Right lobe of liver (tissue), 6 donors: ENCODE measurements around the gene APH1B. TPM values are rescaled to one million over a fixed set of nuclear protein-coding genes. Genes with fewer than 3 reads are reported as not detected.

Experiments used
- ATAC-seq, 4 donors: fragments of 200-7000 bp; cut with Tn5 transposase; one replicate each; pipeline ENCODE4 v1.9.1; 2020; ENCODE audit warnings: mild to moderate bottlenecking in 4 of 4, moderate library complexity in 4 of 4
- DNase-seq, 3 donors: peaks; one replicate each; pipeline ENCODE4 v3.0.0-alpha.2; 2020
- H3K27ac ChIP-seq, 3 donors: fragments of 200-600 bp; one replicate each; pipeline ENCODE4 v1.8.0; 2022
- H3K27me3 ChIP-seq, 2 donors: fragments of 200-600 bp; one replicate each; pipeline ENCODE4 v1.8.0; 2022
- H3K36me3 ChIP-seq, 4 donors: fragments of 200-600 bp; sonication (generic) in 1 of 4; one replicate each; pipeline versions ENCODE4 v1.5.1 to v1.8.0; 2017 to 2022; ENCODE audit warnings: control low read depth in 1 of 4
- H3K4me1 ChIP-seq, 4 donors: fragments of 200-600 bp; sonication (generic) in 1 of 4; one replicate each; pipeline versions ENCODE4 v1.5.1 to v1.8.0; 2017 to 2022; ENCODE audit warnings: control low read depth in 1 of 4
- H3K4me3 ChIP-seq, 3 donors: fragments of 200-600 bp; one replicate each; pipeline ENCODE4 v1.8.0; 2022
- H3K9me3 ChIP-seq, 4 donors: fragments of 200-600 bp; sonication (generic) in 1 of 4; one replicate each; pipeline versions ENCODE4 v1.5.1 to v1.8.0; 2017 to 2022; ENCODE audit warnings: control low read depth in 1 of 4
- POLR2A ChIP-seq: fragments of 450-650 bp; IDR thresholded peaks from one replicate; pipeline ENCODE4 v1.6.1; 2017; ENCODE audit warnings: antibody characterized with exemption, mild to moderate bottlenecking
- WGBS: methylation state at CpG from one replicate; pipeline ENCODE4 v1.1.6; 2018; ENCODE audit warnings: low coverage, low lambda C conversion rate; ENCODE audit not compliant: insufficient coverage; ENCODE audit errors: missing lambda C conversion rate; 5-methylcytosine and 5-hydroxymethylcytosine counted together
- intact Hi-C, 2 donors: fragments of 100-400 bp; cut with DNase I; formaldehyde crosslinking; loops; one replicate each; pipeline versions ENCODE4 v1.11.2 to v1.14.1; 2022
- total RNA-seq, 6 experiments: library from RNA; depleted of rRNA in 2 of 6; stranded (reverse); fragments of >200 nt in 2 of 6; fragmentation: NEBNext Ultra II Directional in 3 of 6; extraction: Animal tissue kit (Norgen Biotek cat#: 25700) in 3 of 6; gene quantifications; one replicate each; pipeline versions ENCODE4 v1.1.0 to v1.2.4, GENCODE V29; 2016 to 2023
- TF ChIP-seq, protein P1 (sequence below), 4 donors: fragments of 200-600 bp in 3 of 4; fragments of 450-650 bp in 1 of 4; IDR thresholded peaks; one replicate each; pipeline versions ENCODE4 v1.5.1 to v1.8.0; 2016 to 2022; ENCODE audit warnings: antibody characterized with exemption in 4 of 4, mild to moderate bottlenecking in 2 of 4
- donor health status: DM: no; HTN: yes; CAD: no.
- donor health status: DM: no; HTN: no; CAD: no.
- donor health status: DM: no; HTN: no; CAD: no.
- donor health status: DM: no; HTN: yes; CAD: no.
- donor health status: DM: no; HTN: yes; CAD: no.

The APH1B gene
- total RNA-seq, 6 experiments from 2014 or later: 2.2 to 7.4 (median 4.7) TPM

DNA sequence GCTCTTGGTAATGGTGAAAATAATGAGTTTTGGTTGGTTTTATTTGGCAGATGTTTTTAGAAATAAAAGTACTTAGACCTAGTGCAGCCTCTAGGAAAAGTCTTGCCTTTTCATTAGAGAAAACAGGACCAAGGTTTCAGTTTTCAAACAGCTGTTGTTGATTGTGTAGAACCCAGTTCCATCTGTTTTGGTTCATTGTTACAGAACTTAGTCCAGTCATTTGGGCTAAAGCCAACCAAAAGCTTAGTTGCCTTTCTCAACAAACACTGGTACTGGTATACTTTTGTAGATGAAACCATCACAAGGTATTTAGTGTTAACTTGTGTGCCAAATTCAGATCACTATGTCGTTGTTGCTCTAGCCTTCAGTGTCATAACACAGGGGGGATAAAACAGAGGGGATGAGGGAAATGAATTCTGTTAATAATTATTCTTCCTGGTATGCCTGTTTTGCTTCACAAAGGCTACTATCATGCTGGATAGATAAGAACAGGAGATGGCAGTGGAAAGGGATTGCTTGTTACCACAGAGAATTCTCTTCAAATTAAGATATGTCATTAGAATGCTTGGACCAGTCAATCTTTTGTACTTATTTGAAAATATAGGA, 12.6 kb upstream of the APH1B start:
- 43% methylated on average over 1 of the region's 1 CpG for WGBS
- intact Hi-C loops: no loop called here
- no peak overlapping the region for H3K27ac ChIP-seq
- peaks cover 0 to 4% (median 1%) of the 10 kb centered on the region in 4 donors for H3K36me3 ChIP-seq
- no peak for DNase-seq
- no peak for TF ChIP-seq POLR2A
- TF ChIP-seq, protein P1, sequence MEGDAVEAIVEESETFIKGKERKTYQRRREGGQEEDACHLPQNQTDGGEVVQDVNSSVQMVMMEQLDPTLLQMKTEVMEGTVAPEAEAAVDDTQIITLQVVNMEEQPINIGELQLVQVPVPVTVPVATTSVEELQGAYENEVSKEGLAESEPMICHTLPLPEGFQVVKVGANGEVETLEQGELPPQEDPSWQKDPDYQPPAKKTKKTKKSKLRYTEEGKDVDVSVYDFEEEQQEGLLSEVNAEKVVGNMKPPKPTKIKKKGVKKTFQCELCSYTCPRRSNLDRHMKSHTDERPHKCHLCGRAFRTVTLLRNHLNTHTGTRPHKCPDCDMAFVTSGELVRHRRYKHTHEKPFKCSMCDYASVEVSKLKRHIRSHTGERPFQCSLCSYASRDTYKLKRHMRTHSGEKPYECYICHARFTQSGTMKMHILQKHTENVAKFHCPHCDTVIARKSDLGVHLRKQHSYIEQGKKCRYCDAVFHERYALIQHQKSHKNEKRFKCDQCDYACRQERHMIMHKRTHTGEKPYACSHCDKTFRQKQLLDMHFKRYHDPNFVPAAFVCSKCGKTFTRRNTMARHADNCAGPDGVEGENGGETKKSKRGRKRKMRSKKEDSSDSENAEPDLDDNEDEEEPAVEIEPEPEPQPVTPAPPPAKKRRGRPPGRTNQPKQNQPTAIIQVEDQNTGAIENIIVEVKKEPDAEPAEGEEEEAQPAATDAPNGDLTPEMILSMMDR (IDR thresholded peaks at IDR 0.05): no peak
- H3K9me3 ChIP-seq: no peaks in the 10 kb centered on the region
- ATAC-seq: peak in 2 of 4 donors; percentile 21 to 41
- no peaks in the 10 kb centered on the region for H3K27me3 ChIP-seq
- H3K4me3 ChIP-seq: no peak overlapping the region
- H3K4me1 ChIP-seq: no peaks in the 10 kb centered on the region

DNA sequence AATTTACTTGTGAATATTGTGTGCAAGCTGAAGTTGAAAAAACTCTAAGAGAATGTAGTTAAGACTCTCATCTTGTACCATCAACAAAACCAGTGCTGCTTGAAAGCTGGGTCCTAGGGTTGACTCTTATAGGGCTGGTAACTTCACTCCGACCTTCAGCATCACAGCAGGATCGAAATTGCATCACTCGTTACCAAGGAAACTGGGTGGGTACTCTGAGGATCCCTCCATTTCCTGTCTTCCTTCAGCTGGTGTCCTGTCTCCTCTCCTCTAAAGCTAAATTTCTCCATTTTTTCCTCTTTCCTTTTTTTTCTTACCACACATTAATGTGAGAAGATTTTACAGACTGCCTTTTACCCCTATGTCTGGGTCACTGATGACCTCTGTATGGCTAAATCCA, 3.0 kb upstream of the APH1B start:
- Histone ChIP-seq H3K36me3 (no peaks in the 10 kb centered on the region), H3K4me3 (no peak overlapping the region), H3K9me3 (no peaks in the 10 kb centered on the region), H3K27me3 (no peaks in the 10 kb centered on the region), H3K4me1 (peaks cover 0 to 8% (median 0%) of the 10 kb centered on the region in 4 donors), H3K27ac (no peak overlapping the region)
- intact Hi-C loops: no loop called here
- ATAC-seq (no peak), DNase-seq (no peak)
- 67% methylated on average over 1 of the region's 3 CpGs for WGBS
- TF ChIP-seq, protein P1 (IDR thresholded peaks at IDR 0.05): no peak
- no peak for TF ChIP-seq POLR2A

DNA sequence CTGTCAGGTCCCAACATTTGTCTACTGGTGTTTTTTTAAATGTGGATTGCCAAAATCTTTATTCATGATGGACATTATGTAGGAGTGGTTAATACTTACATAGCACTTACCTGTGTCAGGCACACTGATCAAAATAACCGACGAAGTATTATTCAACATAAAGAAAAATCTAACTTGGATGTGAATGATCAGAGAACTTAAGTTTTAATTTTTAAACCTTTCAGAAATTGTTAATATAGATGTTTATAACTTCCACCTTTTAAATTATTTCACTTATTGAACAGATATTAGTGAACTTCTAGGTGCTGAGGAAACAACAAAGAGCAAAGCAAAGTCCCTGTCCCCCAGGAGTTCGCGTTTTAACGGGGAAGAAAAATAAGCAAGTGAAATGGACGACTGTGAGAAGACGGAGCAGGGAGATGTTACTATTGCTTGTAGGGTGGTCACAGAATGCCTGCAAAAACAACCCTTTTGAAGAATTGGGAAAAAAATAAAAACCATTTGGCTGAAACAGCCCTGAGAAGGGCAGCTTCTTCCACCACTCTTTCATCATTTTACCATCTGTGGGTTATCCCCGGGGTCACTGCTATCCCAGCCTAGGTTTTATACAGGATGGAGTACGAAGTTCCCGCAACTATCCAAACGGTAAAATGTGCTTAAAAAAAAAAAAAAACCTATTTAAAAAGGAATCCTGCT, 915 bp upstream of the APH1B start:
- peak overlapping the region; percentile 78 to 81 (median 79) for H3K4me3 ChIP-seq
- H3K4me1 ChIP-seq: peaks cover 0 to 8% (median 0%) of the 10 kb centered on the region in 4 donors
- H3K27me3 ChIP-seq: no peaks in the 10 kb centered on the region
- WGBS: 14% methylated on average over 11 of the region's 11 CpGs
- H3K36me3 ChIP-seq: no peaks in the 10 kb centered on the region
- peak overlapping the region; percentile 4 to 58 (median 55) for H3K27ac ChIP-seq
- no peaks in the 10 kb centered on the region for H3K9me3 ChIP-seq
- ATAC-seq (peak; percentile 1 to 17 (median 9)), DNase-seq (no peak)
- intact Hi-C loops: no loop called here
- no peak for TF ChIP-seq POLR2A
- TF ChIP-seq, protein P1 (IDR thresholded peaks at IDR 0.05): no peak

DNA sequence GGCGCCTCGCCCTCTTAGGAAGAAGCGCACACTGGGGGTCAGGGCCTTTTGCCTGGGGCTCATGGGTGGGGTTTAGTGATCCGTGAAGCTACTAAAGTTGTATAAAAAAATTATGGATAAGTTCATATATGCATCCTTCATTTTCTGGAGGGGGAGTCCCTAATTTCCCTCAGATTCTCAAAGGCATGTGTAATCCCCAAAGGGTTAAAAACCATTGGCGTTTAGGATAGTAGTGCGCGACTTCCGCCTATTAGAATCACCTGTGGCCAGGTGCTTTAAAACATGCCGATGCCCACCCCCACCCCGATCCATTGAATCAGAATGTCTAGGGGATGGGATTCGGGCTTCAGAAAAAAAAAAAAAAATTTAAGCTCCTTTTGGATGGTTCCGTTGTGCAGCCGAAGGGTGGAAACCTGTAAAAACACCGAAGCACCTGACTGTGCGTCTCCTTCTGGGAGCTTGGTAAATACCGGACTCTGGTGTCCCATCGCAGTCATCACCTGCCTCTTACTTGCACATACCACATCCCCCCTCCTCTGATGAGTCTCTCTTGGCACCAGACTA, 570 bp downstream of the APH1B start:
- 15% methylated on average over 17 of the region's 17 CpGs for WGBS
- intact Hi-C loops: no loop called here
- Histone ChIP-seq H3K36me3 (no peaks in the 10 kb centered on the region), H3K9me3 (no peaks in the 10 kb centered on the region), H3K27me3 (no peaks in the 10 kb centered on the region), H3K4me1 (peaks cover 0 to 8% (median 0%) of the 10 kb centered on the region in 4 donors), H3K27ac (peak overlapping the region; percentile 39 to 73 (median 65)), H3K4me3 (peak overlapping the region; percentile 78 to 81 (median 79))
- DNase-seq (no peak), ATAC-seq (peak in 1 of 4 donors; percentile 5)
- no peak for TF ChIP-seq POLR2A
- TF ChIP-seq, protein P1 (IDR thresholded peaks at IDR 0.05): no peak
